ENCODE data around the gene P2RY6. TPM values are rescaled to one million over a fixed set of nuclear protein-coding genes. Genes with fewer than 3 reads are reported as not detected.

Gene P2RY6
- total RNA-seq, 4 donors from 2014 or later: 0.93 to 4.0 (median 2.8) TPM

DNA sequence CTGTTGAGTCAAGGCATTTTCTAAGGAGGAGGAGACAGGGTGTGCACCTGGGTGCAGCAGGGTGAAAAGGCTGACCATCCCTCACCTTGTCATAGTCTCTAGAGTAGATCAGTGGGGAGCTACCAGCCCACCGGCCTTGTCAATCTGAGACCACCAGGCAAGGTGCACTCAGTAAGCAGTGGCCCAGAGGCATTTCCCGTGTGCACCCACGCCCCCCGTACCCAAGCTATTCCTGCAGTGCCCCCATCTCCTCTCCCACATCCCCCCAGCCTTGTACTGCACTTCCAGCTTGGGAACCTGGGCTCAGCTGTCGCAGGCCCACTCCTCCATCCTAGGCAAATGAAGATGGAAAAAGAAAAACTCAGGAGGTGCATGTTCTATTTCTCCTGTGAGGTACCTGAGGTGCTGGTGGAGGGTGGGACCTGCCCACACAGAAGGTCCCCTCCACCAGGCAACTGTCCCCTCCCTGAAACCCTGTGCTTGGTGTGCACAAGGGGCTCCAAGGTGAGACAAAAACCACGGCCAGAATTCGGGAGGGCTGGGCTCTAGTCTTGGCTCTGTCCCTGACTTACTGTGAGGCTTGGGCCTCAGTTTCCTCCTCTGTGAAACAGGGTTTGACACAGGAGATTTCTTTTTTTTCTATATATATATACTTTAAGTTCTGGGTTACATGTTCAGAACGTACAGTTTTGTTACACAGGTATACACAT, 45.7 kb upstream of the P2RY6 start:
- no peak for TF ChIP-seq POLR2A (IDR thresholded peaks at IDR 0.05)
- TF ChIP-seq, protein P1, sequence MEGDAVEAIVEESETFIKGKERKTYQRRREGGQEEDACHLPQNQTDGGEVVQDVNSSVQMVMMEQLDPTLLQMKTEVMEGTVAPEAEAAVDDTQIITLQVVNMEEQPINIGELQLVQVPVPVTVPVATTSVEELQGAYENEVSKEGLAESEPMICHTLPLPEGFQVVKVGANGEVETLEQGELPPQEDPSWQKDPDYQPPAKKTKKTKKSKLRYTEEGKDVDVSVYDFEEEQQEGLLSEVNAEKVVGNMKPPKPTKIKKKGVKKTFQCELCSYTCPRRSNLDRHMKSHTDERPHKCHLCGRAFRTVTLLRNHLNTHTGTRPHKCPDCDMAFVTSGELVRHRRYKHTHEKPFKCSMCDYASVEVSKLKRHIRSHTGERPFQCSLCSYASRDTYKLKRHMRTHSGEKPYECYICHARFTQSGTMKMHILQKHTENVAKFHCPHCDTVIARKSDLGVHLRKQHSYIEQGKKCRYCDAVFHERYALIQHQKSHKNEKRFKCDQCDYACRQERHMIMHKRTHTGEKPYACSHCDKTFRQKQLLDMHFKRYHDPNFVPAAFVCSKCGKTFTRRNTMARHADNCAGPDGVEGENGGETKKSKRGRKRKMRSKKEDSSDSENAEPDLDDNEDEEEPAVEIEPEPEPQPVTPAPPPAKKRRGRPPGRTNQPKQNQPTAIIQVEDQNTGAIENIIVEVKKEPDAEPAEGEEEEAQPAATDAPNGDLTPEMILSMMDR (IDR thresholded peaks at IDR 0.05): no peak
- intact Hi-C loops (cut with DNase I): no loop called here
- H3K9me3 ChIP-seq: no peaks in the 10 kb centered on the region
- no peak overlapping the region for H3K4me3 ChIP-seq (replicated peaks in 1 of 3)
- WGBS, 2 donors: 81 to 85% methylated on average over 7 to 8 of the region's 8 CpGs
- peak in 1 of 2 donors; percentile 1 for DNase-seq
- peaks cover 67 to 74% of the 10 kb centered on the region in 2 donors for H3K4me1 ChIP-seq
- no peaks in the 10 kb centered on the region for H3K36me3 ChIP-seq
- H3K27me3 ChIP-seq: no peaks in the 10 kb centered on the region
- H3K27ac ChIP-seq: peak overlapping the region; percentile 64 to 92 (median 91)

DNA sequence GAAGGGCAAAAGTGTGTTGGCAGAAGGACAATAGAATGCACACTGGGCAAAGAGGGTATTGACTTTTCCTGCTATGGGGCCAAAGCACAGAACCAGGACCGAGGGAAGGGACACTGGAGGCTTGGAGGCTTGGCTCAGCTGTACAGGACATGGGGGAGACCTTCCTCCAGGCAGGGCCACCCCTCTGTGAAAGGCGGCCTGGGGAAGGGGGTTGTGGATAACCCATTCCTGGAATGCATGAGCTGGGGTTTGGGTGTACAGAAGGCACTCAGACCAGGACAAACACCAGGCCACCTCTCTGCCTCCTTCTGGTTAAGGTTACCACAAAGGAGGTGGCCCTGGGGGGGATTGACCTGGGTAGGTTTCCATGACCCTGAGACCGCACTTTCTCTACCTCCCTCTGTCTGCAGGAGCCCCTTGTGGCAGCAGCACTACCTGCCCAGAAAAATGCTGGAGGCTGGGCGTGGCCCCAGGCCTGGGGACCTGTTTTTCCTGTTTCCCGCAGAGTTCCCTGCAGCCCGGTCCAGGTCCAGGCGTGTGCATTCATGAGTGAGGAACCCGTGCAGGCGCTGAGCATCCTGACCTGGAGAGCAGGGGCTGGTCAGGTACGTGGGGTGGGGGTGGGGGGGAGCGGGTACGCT, 44.4 kb upstream of the P2RY6 start:
- intact Hi-C loops (cut with DNase I): no loop called here
- peak overlapping the region; percentile 87 to 92 (median 91) for H3K27ac ChIP-seq
- H3K9me3 ChIP-seq: no peaks in the 10 kb centered on the region
- no peaks in the 10 kb centered on the region for H3K27me3 ChIP-seq
- H3K4me3 ChIP-seq (replicated peaks in 1 of 3): no peak overlapping the region
- peak; percentile 94 to 95 for DNase-seq
- 23 to 34% methylated on average over 8 to 9 of the region's 12 CpGs for WGBS, 2 donors
- peaks cover 57 to 62% of the 10 kb centered on the region in 2 donors for H3K4me1 ChIP-seq
- H3K36me3 ChIP-seq: no peaks in the 10 kb centered on the region
- TF ChIP-seq, protein P1 (IDR thresholded peaks at IDR 0.05): peak in 4 of 6 experiments; percentile 52 to 80 (median 58)
- TF ChIP-seq POLR2A (IDR thresholded peaks at IDR 0.05): no peak

GRCh38 chr11:73228268-73229134, 43.6 kb upstream of the P2RY6 start:
- Histone ChIP-seq H3K27me3 (no peaks in the 10 kb centered on the region), H3K4me3 (replicated peaks in 1 of 3) (no peak overlapping the region), H3K36me3 (no peaks in the 10 kb centered on the region), H3K27ac (peak overlapping the region; percentile 43 to 92 (median 44)), H3K9me3 (no peaks in the 10 kb centered on the region), H3K4me1 (peaks cover 50 to 55% of the 10 kb centered on the region in 2 donors)
- WGBS, 2 donors: 59 to 66% methylated on average over 3 to 4 of the region's 4 CpGs
- intact Hi-C loops (cut with DNase I): no loop called here
- TF ChIP-seq, protein P1 (IDR thresholded peaks at IDR 0.05): no peak
- no peak for TF ChIP-seq POLR2A (IDR thresholded peaks at IDR 0.05)
- peak; percentile 3 to 5 for DNase-seq

- no peak overlapping the region for H3K4me3 ChIP-seq (replicated peaks in 1 of 3)
- DNase-seq: peak in 1 of 2 donors; percentile 6
- no peaks in the 10 kb centered on the region for H3K27me3 ChIP-seq
- 67 to 73% methylated on average over 9 to 10 of the region's 11 CpGs for WGBS, 2 donors
- H3K36me3 ChIP-seq: peaks cover 0 to 4% of the 10 kb centered on the region in 2 donors
- H3K4me1 ChIP-seq: peaks cover 43 to 46% of the 10 kb centered on the region in 2 donors
- peak overlapping the region in 2 of 3 donors; percentile 44 to 92 for H3K27ac ChIP-seq
- intact Hi-C loops (cut with DNase I): no loop called here
- no peaks in the 10 kb centered on the region for H3K9me3 ChIP-seq
- no peak for TF ChIP-seq POLR2A (IDR thresholded peaks at IDR 0.05)
- TF ChIP-seq, protein P1 (IDR thresholded peaks at IDR 0.05): no peak
Measured at GRCh38 chr11:73229321-73229895, 42.7 kb upstream of the P2RY6 start.

Data from thyroid gland (tissue), 4 donors.